ENCODE results near the gene SPIN1. TPM values are rescaled to one million over a fixed set of nuclear protein-coding genes. Genes with fewer than 3 reads are reported as not detected.

SPIN1 gene
- total RNA-seq, 1 experiment from 2014 or later = 123 TPM

DNA sequence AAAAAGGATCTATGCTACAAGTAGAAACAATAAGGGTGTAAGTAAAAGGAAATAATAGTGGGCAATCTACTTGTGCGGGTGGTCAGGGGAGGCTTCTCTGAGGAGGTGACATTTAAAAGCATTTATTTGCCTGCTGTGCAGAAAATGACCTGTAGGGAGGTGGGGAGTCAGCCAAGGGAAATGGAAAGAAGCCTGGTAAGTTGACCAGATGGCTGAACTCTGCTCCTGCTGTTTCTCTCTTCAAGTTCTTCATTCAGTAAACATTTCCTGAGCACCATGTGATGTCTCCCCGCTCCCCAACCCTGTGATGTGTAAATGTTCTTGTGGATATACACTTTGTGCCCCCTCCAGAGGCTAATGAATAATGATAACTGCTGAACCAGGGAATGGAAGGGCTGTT is 9.9 kb upstream of the SPIN1 start (continued):
- TF ChIP-seq, protein P1, sequence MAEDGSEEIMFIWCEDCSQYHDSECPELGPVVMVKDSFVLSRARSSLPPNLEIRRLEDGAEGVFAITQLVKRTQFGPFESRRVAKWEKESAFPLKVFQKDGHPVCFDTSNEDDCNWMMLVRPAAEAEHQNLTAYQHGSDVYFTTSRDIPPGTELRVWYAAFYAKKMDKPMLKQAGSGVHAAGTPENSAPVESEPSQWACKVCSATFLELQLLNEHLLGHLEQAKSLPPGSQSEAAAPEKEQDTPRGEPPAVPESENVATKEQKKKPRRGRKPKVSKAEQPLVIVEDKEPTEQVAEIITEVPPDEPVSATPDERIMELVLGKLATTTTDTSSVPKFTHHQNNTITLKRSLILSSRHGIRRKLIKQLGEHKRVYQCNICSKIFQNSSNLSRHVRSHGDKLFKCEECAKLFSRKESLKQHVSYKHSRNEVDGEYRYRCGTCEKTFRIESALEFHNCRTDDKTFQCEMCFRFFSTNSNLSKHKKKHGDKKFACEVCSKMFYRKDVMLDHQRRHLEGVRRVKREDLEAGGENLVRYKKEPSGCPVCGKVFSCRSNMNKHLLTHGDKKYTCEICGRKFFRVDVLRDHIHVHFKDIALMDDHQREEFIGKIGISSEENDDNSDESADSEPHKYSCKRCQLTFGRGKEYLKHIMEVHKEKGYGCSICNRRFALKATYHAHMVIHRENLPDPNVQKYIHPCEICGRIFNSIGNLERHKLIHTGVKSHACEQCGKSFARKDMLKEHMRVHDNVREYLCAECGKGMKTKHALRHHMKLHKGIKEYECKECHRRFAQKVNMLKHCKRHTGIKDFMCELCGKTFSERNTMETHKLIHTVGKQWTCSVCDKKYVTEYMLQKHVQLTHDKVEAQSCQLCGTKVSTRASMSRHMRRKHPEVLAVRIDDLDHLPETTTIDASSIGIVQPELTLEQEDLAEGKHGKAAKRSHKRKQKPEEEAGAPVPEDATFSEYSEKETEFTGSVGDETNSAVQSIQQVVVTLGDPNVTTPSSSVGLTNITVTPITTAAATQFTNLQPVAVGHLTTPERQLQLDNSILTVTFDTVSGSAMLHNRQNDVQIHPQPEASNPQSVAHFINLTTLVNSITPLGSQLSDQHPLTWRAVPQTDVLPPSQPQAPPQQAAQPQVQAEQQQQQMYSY (CRISPR knock-in tag; IDR thresholded peaks at IDR 0.05) = no peak
- TF ChIP-seq GTF2I (CRISPR knock-in tag; conservative IDR thresholded peaks at IDR 0.05) = no peak

DNA sequence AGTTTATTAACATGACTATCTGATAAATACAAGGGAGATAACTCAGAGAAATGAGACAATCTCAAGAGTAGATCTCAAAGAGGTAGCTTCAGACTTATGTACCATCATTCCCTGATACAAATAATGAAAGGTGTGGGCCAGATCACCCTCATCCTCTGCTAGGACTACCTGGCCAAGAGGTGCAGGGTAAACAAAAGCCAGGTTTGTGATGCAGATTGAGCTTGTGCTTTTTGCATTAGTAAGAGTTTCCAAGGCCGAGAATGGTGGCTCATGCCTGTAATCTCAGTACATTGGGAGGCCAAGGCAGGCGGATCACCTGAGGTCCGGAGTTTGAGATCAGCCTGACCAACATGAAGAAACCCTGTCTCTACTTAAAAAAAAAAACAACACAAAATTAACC is 8.9 kb upstream of the SPIN1 start:
- POLR2A ChIA-PET = interaction anchor here (0.7 to 1.2 kb wide), 3 partner anchors 9 to 939 kb away, joined by 3 to 4 read pairs (median 3); partner anchors contain the start of genes SECISBP2 and SPIN1

DNA sequence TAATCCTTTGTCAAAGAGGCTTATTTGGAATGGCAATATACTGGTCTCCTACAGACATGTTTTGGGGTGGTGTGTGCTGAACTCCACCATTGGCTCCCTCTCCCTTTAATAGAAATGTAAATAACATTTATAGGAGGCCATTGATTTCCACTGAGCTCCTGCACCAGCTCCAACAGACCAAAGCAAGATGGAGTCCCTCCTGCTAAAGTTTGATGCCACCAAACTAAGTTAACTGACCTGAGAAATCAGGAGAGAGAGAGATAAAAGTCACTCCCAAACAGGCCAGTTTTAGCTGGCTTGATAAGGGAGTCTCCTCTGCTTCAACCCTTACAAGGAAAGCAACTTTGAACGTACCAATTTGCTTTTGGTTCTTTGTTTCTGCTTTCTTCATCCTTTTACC is 8.1 kb upstream of the SPIN1 start:
- Mint-ChIP-seq H3K27ac (peak overlapping the region; percentile 94), H3K4me3 (no peak overlapping the region), H3K36me3 (peaks cover 17% of the 10 kb centered on the region), H3K9me3 (peaks cover 17% of the 10 kb centered on the region), H3K4me1 (peaks cover 43% of the 10 kb centered on the region), H3K27me3 (ENCODE audit: low read depth) (no peaks in the 10 kb centered on the region; the same call in 1 of the 2 replicates)
- ATAC-seq = no peak
- DNase-seq (ENCODE audit: low spot score) = no peak
- ChIA-PET POLR2A (no interaction called here), CTCF (interaction anchor here (1.4 kb wide), 2 partner anchors 8 to 67 kb away, joined by 4 to 6 read pairs; partner anchors contain the start of gene SPIN1)
- no peak for TF ChIP-seq ZNF512 (CRISPR knock-in tag; IDR thresholded peaks at IDR 0.05; ENCODE audit: borderline replicate concordance)
- no peak for TF ChIP-seq SMAD4 (CRISPR knock-in tag; IDR thresholded peaks at IDR 0.05)
- 0 out of 2 replicates have a peak, but pooled peaks have one; percentile 48 for TF ChIP-seq MXD4 (CRISPR knock-in tag; IDR thresholded peaks at IDR 0.05; ENCODE audit: borderline replicate concordance)
- TF ChIP-seq OVOL2 (CRISPR knock-in tag; IDR thresholded peaks at IDR 0.05; ENCODE audit: borderline replicate concordance) = no peak
- TF ChIP-seq, protein P2, sequence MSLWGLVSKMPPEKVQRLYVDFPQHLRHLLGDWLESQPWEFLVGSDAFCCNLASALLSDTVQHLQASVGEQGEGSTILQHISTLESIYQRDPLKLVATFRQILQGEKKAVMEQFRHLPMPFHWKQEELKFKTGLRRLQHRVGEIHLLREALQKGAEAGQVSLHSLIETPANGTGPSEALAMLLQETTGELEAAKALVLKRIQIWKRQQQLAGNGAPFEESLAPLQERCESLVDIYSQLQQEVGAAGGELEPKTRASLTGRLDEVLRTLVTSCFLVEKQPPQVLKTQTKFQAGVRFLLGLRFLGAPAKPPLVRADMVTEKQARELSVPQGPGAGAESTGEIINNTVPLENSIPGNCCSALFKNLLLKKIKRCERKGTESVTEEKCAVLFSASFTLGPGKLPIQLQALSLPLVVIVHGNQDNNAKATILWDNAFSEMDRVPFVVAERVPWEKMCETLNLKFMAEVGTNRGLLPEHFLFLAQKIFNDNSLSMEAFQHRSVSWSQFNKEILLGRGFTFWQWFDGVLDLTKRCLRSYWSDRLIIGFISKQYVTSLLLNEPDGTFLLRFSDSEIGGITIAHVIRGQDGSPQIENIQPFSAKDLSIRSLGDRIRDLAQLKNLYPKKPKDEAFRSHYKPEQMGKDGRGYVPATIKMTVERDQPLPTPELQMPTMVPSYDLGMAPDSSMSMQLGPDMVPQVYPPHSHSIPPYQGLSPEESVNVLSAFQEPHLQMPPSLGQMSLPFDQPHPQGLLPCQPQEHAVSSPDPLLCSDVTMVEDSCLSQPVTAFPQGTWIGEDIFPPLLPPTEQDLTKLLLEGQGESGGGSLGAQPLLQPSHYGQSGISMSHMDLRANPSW (CRISPR knock-in tag; conservative IDR thresholded peaks at IDR 0.05; ENCODE audit: low read depth) = no peak
- no peak for TF ChIP-seq FOXK1 (CRISPR knock-in tag; IDR thresholded peaks at IDR 0.05)
- TF ChIP-seq ZSCAN18 (CRISPR knock-in tag; IDR thresholded peaks at IDR 0.05) = peak; percentile 84; the same call in 1 of the 2 replicates

More for the DNA sequence above, 8.9 kb upstream of the SPIN1 start:
- CTCF ChIA-PET = interaction anchor here (0.5 to 1.4 kb wide), 6 partner anchors 8 to 303 kb away, joined by 3 to 6 read pairs (median 4); partner anchors contain the start of gene SPIN1
- peaks cover 18% of the 10 kb centered on the region for H3K9me3 Mint-ChIP-seq
- H3K4me1 Mint-ChIP-seq = peaks cover 41% of the 10 kb centered on the region
- H3K27me3 Mint-ChIP-seq (ENCODE audit: low read depth) = no peaks in the 10 kb centered on the region; the same call in 1 of the 2 replicates
- peaks cover 19% of the 10 kb centered on the region for H3K36me3 Mint-ChIP-seq
- ATAC-seq (peak; percentile 69), DNase-seq (ENCODE audit: low spot score) (peak; percentile 33)
- TF ChIP-seq FOXK1 (CRISPR knock-in tag; IDR thresholded peaks at IDR 0.05) (peak; percentile 25; the same call in 1 of the 2 replicates), TEAD1 (CRISPR knock-in tag; IDR thresholded peaks at IDR 0.05) (peak; percentile 38; the same call in 1 of the 2 replicates), FOXP4 (CRISPR knock-in tag; IDR thresholded peaks at IDR 0.05) (peak; percentile 28; the same call in 1 of the 2 replicates)
- TF ChIP-seq, protein P2 (CRISPR knock-in tag; conservative IDR thresholded peaks at IDR 0.05; ENCODE audit: low read depth) = no peak
- peak overlapping the region; percentile 46 for H3K4me3 Mint-ChIP-seq
- H3K27ac Mint-ChIP-seq = peak overlapping the region; percentile 99

All from WTC11 (cell line).